ENCODE measurements around the gene CCNY. TPM values are rescaled to one million over a fixed set of nuclear protein-coding genes. Genes with fewer than 3 reads are reported as not detected.

CCNY gene
- polyA plus RNA-seq, 2 of the 4 experiments (the other 2 are of a cell fraction), result 28.1 to 55.5 TPM

- DNase-seq (ENCODE audit: low read depth in 1 of 2, low spot score in 1 of 2), result no peak
- Histone ChIP-seq H3K4me3 (no peak overlapping the region), H3K27ac (no peak overlapping the region), H3K4me2 (no peak overlapping the region), H3K9me3 (peaks cover 16% of the 10 kb centered on the region; the same call in 2 of the 3 replicates), H3K4me1 (peaks cover 24% of the 10 kb centered on the region)
- FAIRE-seq, result no peak
- TF ChIP-seq CBX2 (IDR thresholded peaks at IDR 0.05; ENCODE audit: borderline replicate concordance, low read depth) (no peak), RARB (CRISPR knock-in tag; IDR thresholded peaks at IDR 0.05) (no peak), FOSB (CRISPR knock-in tag; IDR thresholded peaks at IDR 0.05) (no peak), SREBF2 (IDR thresholded peaks at IDR 0.05) (no peak), FOXS1 (CRISPR knock-in tag; IDR thresholded peaks at IDR 0.05) (no peak), ZC3H11A (IDR thresholded peaks at IDR 0.05) (no peak), TFCP2L1 (CRISPR knock-in tag; IDR thresholded peaks at IDR 0.05) (no peak)
- ATAC-seq, result no peak
- CTCF ChIA-PET, result interaction anchor here (1.0 to 1.8 kb wide), 3 partner anchors 11 to 29 kb away, joined by 3 to 4 read pairs (median 3); no protein-coding TSS in a partner anchor
- POLR2A ChIA-PET, result no interaction called here
- 98% methylated on average over 8 of the region's 8 CpGs for WGBS (ENCODE audit: missing lambda C conversion rate)
Measured at GRCh38 chr10:35392482-35393228, 56.3 kb downstream of the CCNY start.

GRCh38 chr10:35394411-35394851, 58.1 kb downstream of the CCNY start:
- ChIA-PET POLR2A (no interaction called here), CTCF (no interaction called here)
- DNase-seq (ENCODE audit: low read depth in 1 of 2, low spot score in 1 of 2), result no peak
- Histone ChIP-seq H3K4me2 (peak overlapping the region; percentile 45), H3K4me3 (no peak overlapping the region), H3K4me1 (peaks cover 17% of the 10 kb centered on the region), H3K9me3 (peaks cover 16% of the 10 kb centered on the region; the same call in 2 of the 3 replicates), H3K27ac (no peak overlapping the region)
- 47% methylated on average over 6 of the region's 6 CpGs for WGBS (ENCODE audit: missing lambda C conversion rate)
- FAIRE-seq, result no peak
- TF ChIP-seq PBX3 (IDR thresholded peaks at IDR 0.05) (no peak), HMGXB4 (CRISPR knock-in tag; IDR thresholded peaks at IDR 0.05; ENCODE audit: borderline replicate concordance) (no peak), JUNB (IDR thresholded peaks at IDR 0.05) (no peak), ZC3H11A (IDR thresholded peaks at IDR 0.05) (no peak), ATOH8 (CRISPR knock-in tag; IDR thresholded peaks at IDR 0.05; ENCODE audit: low read depth) (no peak), ESRRA (IDR thresholded peaks at IDR 0.05; ENCODE audit: borderline replicate concordance, low read length) (no peak), USF2 (IDR thresholded peaks at IDR 0.05) (no peak), CHD2 (IDR thresholded peaks at IDR 0.05; ENCODE audit: low read length, partially characterized antibody) (no peak), NPAS2 (CRISPR knock-in tag; IDR thresholded peaks at IDR 0.05; ENCODE audit: borderline replicate concordance) (no peak), CBX2 (IDR thresholded peaks at IDR 0.05; ENCODE audit: borderline replicate concordance, low read depth) (no peak)
- no peak for ATAC-seq

- Histone ChIP-seq H3K4me1 (peaks cover 17% of the 10 kb centered on the region), H3K27ac (no peak overlapping the region), H3K9me3 (peaks cover 15% of the 10 kb centered on the region; the same call in 2 of the 3 replicates), H3K4me2 (peak overlapping the region; percentile 45), H3K4me3 (no peak overlapping the region)
- no peak for TF ChIP-seq KDM5A (IDR thresholded peaks at IDR 0.05)
- ATAC-seq, result no peak
- no peak for DNase-seq (ENCODE audit: low read depth in 1 of 2, low spot score in 1 of 2)
- FAIRE-seq, result no peak
- 91% methylated on average over 3 of the region's 3 CpGs for WGBS (ENCODE audit: missing lambda C conversion rate)
- CTCF ChIA-PET, result no interaction called here
- POLR2A ChIA-PET, result no interaction called here
Measured at GRCh38 chr10:35394934-35395333, 58.6 kb downstream of the CCNY start.
